ENCODE results near the gene S100PBP.

S100PBP gene

GRCh38 chr1:32828341-32828740, 10.9 kb downstream of the S100PBP start:
- DNase-seq (ENCODE audit: low read depth), result no peak

GRCh38 chr1:32830092-32830852, 12.8 kb downstream of the S100PBP start:
- no peak for DNase-seq (ENCODE audit: low read depth)

GRCh38 chr1:32831878-32832277, 14.4 kb downstream of the S100PBP start:
- no peak for DNase-seq (ENCODE audit: low read depth)

GRCh38 chr1:32848354-32849063, 31.1 kb downstream of the S100PBP start:
- no peak for DNase-seq (ENCODE audit: low read depth)

- no peak for DNase-seq (ENCODE audit: low read depth)
Observed at GRCh38 chr1:32855861-32856617, 38.6 kb downstream of the S100PBP start.

GRCh38 chr1:32858136-32858535, 40.7 kb downstream of the S100PBP start:
- no peak for DNase-seq (ENCODE audit: low read depth)

- DNase-seq (ENCODE audit: low read depth), result no peak
Observed at GRCh38 chr1:32858791-32859190, 41.3 kb downstream of the S100PBP start.

- DNase-seq (ENCODE audit: low read depth), result no peak
Observed at GRCh38 chr1:32859915-32860314, 42.5 kb downstream of the S100PBP start.

- DNase-seq (ENCODE audit: low read depth), result no peak
Observed at GRCh38 chr1:32860566-32860965, 43.1 kb downstream of the S100PBP start.

- no peak for DNase-seq (ENCODE audit: low read depth)
Observed at GRCh38 chr1:32861904-32862695, 44.6 kb downstream of the S100PBP start.

- DNase-seq (ENCODE audit: low read depth), result no peak
Observed at GRCh38 chr1:32863218-32863880, 45.9 kb downstream of the S100PBP start.

GRCh38 chr1:32863881-32864245, 46.4 kb downstream of the S100PBP start:
- no peak for DNase-seq (ENCODE audit: low read depth)

- DNase-seq (ENCODE audit: low read depth), result no peak
Observed at GRCh38 chr1:32864375-32865019, 47.0 kb downstream of the S100PBP start.

GRCh38 chr1:32865639-32866405, 48.4 kb downstream of the S100PBP start:
- no peak for DNase-seq (ENCODE audit: low read depth)

- DNase-seq (ENCODE audit: low read depth), result no peak
Observed at GRCh38 chr1:32867151-32867550, 49.7 kb downstream of the S100PBP start.

- DNase-seq (ENCODE audit: low read depth), result no peak
Observed at GRCh38 chr1:32867671-32868070, 50.2 kb downstream of the S100PBP start.

GRCh38 chr1:32868085-32868484, 50.6 kb downstream of the S100PBP start:
- no peak for DNase-seq (ENCODE audit: low read depth)

- DNase-seq (ENCODE audit: low read depth), result no peak
Observed at GRCh38 chr1:32868806-32869455, 51.5 kb downstream of the S100PBP start.

- DNase-seq (ENCODE audit: low read depth), result no peak
Observed at GRCh38 chr1:32869923-32870614, 52.6 kb downstream of the S100PBP start.

Measured in non-pigmented ciliary epithelial cell (primary cell).